Neural progenitor cell (in vitro differentiated cells): ENCODE data around the gene STAMBP. TPM values are rescaled to one million over a fixed set of nuclear protein-coding genes. Genes with fewer than 3 reads are reported as not detected.
A peak's percentile ranks its signal among the peaks of the same experiment; 100 is the strongest.

ENCODE experiments used
- DNase-seq: peaks from one replicate; pipeline ENCODE4 v3.0.0-alpha.2; 2016; ENCODE audit warnings: low spot score
- H2AFZ ChIP-seq: fragments of 200-600 bp; sonication (generic); replicated peaks from 2 replicates; pipeline ENCODE4 v1.6.1; 2016; ENCODE audit warnings: antibody characterized with exemption
- H3F3A ChIP-seq: fragments of 200-600 bp; sonication (generic); 2 replicates; pipeline ENCODE4 v1.6.1; 2016; ENCODE audit warnings: antibody characterized with exemption, low read depth
- H3K27ac ChIP-seq: fragments of 200-600 bp; sonication (generic); 2 replicates; pipeline ENCODE4 v1.5.1; 2016; ENCODE audit warnings: mild to moderate bottlenecking
- H3K27me3 ChIP-seq: fragments of 200-600 bp; sonication (generic); 2 replicates; pipeline ENCODE4 v1.6.1; 2016; ENCODE audit warnings: mild to moderate bottlenecking, moderate library complexity
- H3K36me3 ChIP-seq: fragments of 200-600 bp; sonication (generic); 2 replicates; pipeline ENCODE4 v1.5.1; 2016
- H3K4me1 ChIP-seq: fragments of 200-600 bp; sonication (generic); 2 replicates; pipeline ENCODE4 v1.6.1; 2016; ENCODE audit warnings: mixed run types
- H3K4me2 ChIP-seq: fragments of 200-600 bp; sonication (generic); 2 replicates; pipeline ENCODE4 v1.6.1; 2016
- H3K4me3 ChIP-seq: fragments of 200-600 bp; sonication (generic); 2 replicates; pipeline ENCODE4 v1.5.1; 2016
- H3K79me2 ChIP-seq: fragments of 200-600 bp; sonication (generic); 2 replicates; pipeline ENCODE4 v1.6.1; 2016; ENCODE audit warnings: low read depth
- H3K9ac ChIP-seq: fragments of 200-600 bp; sonication (generic); 2 replicates; pipeline ENCODE4 v1.6.1; 2016
- H3K9me3 ChIP-seq: fragments of 200-600 bp; sonication (generic); 2 replicates; pipeline ENCODE4 v1.5.1; 2016; ENCODE audit warnings: low read depth
- H4K20me1 ChIP-seq: fragments of 200-600 bp; sonication (generic); 2 replicates; pipeline ENCODE4 v1.6.1; 2016; ENCODE audit warnings: low read depth
- H3K27ac Mint-ChIP-seq: 3 replicates; pipeline ENCODE4 v1.8.0; 2021; ENCODE audit warnings: mixed read lengths
- H3K27me3 Mint-ChIP-seq: 2 replicates; pipeline ENCODE4 v1.8.0; 2022; ENCODE audit warnings: low read depth, mild to moderate bottlenecking, inconsistent platforms, moderate library complexity, mixed read lengths; ENCODE audit not compliant: insufficient read depth
- H3K36me3 Mint-ChIP-seq: 3 replicates; pipeline ENCODE4 v1.8.0; 2021; ENCODE audit warnings: mixed read lengths
- H3K4me1 Mint-ChIP-seq: 3 replicates; pipeline ENCODE4 v1.8.0; 2021; ENCODE audit warnings: mixed read lengths
- H3K4me3 Mint-ChIP-seq: 3 replicates; pipeline ENCODE4 v1.8.0; 2021; ENCODE audit warnings: mild to moderate bottlenecking, moderate library complexity, mixed read lengths
- H3K9me3 Mint-ChIP-seq: 3 replicates; pipeline ENCODE4 v1.8.0; 2020; ENCODE audit warnings: mixed read lengths
- CTCF ChIP-seq: fragments of 200-600 bp; sonication (generic); IDR thresholded peaks from 2 replicates; pipeline ENCODE4 v1.5.1; 2017; ENCODE audit warnings: antibody characterized with exemption, mild to moderate bottlenecking
- EZH2 ChIP-seq: fragments of 200-600 bp; sonication (generic); IDR thresholded peaks from 2 replicates; pipeline ENCODE4 v1.6.1; 2017; ENCODE audit warnings: antibody characterized with exemption, mild to moderate bottlenecking, moderate library complexity
- EZH2phosphoT487 ChIP-seq: fragments of 200-600 bp; sonication (generic); IDR thresholded peaks from 2 replicates; pipeline ENCODE4 v1.6.1; 2017; ENCODE audit warnings: antibody characterized with exemption
- total RNA-seq: library from RNA; depleted of rRNA; stranded (reverse); fragments of >200 nt; gene quantifications from 2 replicates; pipeline ENCODE4 v1.2.3, GENCODE V29; 2015; ENCODE audit warnings: low replicate concordance

The STAMBP gene
- total RNA-seq, 1 donor from 2014 or later: 77.3 TPM

GRCh38 chr2:73827660-73828388 lies 937 bp upstream of the STAMBP start:
- Mint-ChIP-seq H3K27me3 (no peaks in the 10 kb centered on the region), H3K4me3 (peak overlapping the region; percentile 95), H3K27ac (no peak overlapping the region), H3K36me3 (peaks cover 7% of the 10 kb centered on the region), H3K4me1 (peaks cover 21% of the 10 kb centered on the region), H3K9me3 (no peaks in the 10 kb centered on the region)
- peak overlapping the region; percentile 93 for H2AFZ ChIP-seq
- TF ChIP-seq EZH2 (no peak), CTCF (no peak), EZH2phosphoT487 (no peak)
- H3K79me2 ChIP-seq: peaks cover 27% of the 10 kb centered on the region
- H3K4me2 ChIP-seq: peak overlapping the region; percentile 86
- H3K9me3 ChIP-seq: no peaks in the 10 kb centered on the region
- H3K27me3 ChIP-seq: peaks cover 35% of the 10 kb centered on the region
- no peaks in the 10 kb centered on the region for H4K20me1 ChIP-seq
- no peak overlapping the region for H3K27ac ChIP-seq
- H3F3A ChIP-seq: peaks cover 10% of the 10 kb centered on the region
- DNase-seq: no peak
- no peak overlapping the region for H3K9ac ChIP-seq
- no peaks in the 10 kb centered on the region for H3K36me3 ChIP-seq
- peaks cover 9% of the 10 kb centered on the region for H3K4me1 ChIP-seq
- H3K4me3 ChIP-seq: peak overlapping the region; percentile 68

GRCh38 chr2:73828389-73828817 lies 358 bp upstream of the STAMBP start:
- Mint-ChIP-seq H3K9me3 (no peaks in the 10 kb centered on the region), H3K4me3 (peak overlapping the region; percentile 95), H3K36me3 (peaks cover 8% of the 10 kb centered on the region), H3K27me3 (no peaks in the 10 kb centered on the region), H3K4me1 (peaks cover 21% of the 10 kb centered on the region), H3K27ac (no peak overlapping the region)
- H3K4me3 ChIP-seq: peak overlapping the region; percentile 68
- H3K27me3 ChIP-seq: peaks cover 35% of the 10 kb centered on the region
- H2AFZ ChIP-seq: peak overlapping the region; percentile 93
- no peaks in the 10 kb centered on the region for H3K9me3 ChIP-seq
- DNase-seq: no peak
- H3K4me2 ChIP-seq: peak overlapping the region; percentile 86
- peaks cover 10% of the 10 kb centered on the region for H3F3A ChIP-seq
- H3K79me2 ChIP-seq: peaks cover 32% of the 10 kb centered on the region
- H3K4me1 ChIP-seq: peaks cover 9% of the 10 kb centered on the region
- no peak for TF ChIP-seq EZH2
- TF ChIP-seq CTCF: no peak
- TF ChIP-seq EZH2phosphoT487: no peak
- no peaks in the 10 kb centered on the region for H3K36me3 ChIP-seq
- H3K9ac ChIP-seq: no peak overlapping the region
- H3K27ac ChIP-seq: no peak overlapping the region
- no peaks in the 10 kb centered on the region for H4K20me1 ChIP-seq

- H3K4me3 ChIP-seq: no peak overlapping the region
- Mint-ChIP-seq H3K36me3 (peaks cover 18% of the 10 kb centered on the region), H3K27me3 (no peaks in the 10 kb centered on the region), H3K9me3 (no peaks in the 10 kb centered on the region), H3K4me1 (peaks cover 21% of the 10 kb centered on the region), H3K27ac (no peak overlapping the region), H3K4me3 (peak overlapping the region; percentile 95)
- TF ChIP-seq EZH2: no peak
- no peak for TF ChIP-seq CTCF
- TF ChIP-seq EZH2phosphoT487: no peak
- H3K9me3 ChIP-seq: no peaks in the 10 kb centered on the region
- peaks cover 33% of the 10 kb centered on the region for H3K79me2 ChIP-seq
- H2AFZ ChIP-seq: no peak overlapping the region
- DNase-seq: no peak
- no peaks in the 10 kb centered on the region for H3K36me3 ChIP-seq
- no peaks in the 10 kb centered on the region for H4K20me1 ChIP-seq
- no peak overlapping the region for H3K9ac ChIP-seq
- peaks cover 10% of the 10 kb centered on the region for H3F3A ChIP-seq
- peaks cover 9% of the 10 kb centered on the region for H3K4me1 ChIP-seq
- no peak overlapping the region for H3K27ac ChIP-seq
- peaks cover 18% of the 10 kb centered on the region for H3K27me3 ChIP-seq
- H3K4me2 ChIP-seq: no peak overlapping the region
Measured at GRCh38 chr2:73830871-73831401, 2.2 kb downstream of the STAMBP start.
